GM19043 (cell line): ENCODE measurements around the gene HPX.

Experiments
- ATAC-seq: cut with Tn5 transposase; IDR thresholded peaks from one replicate; pipeline ENCODE4 v1.9.1; 2021; ENCODE audit warnings: low read depth; ENCODE audit not compliant: unreplicated experiment

The HPX gene

DNA sequence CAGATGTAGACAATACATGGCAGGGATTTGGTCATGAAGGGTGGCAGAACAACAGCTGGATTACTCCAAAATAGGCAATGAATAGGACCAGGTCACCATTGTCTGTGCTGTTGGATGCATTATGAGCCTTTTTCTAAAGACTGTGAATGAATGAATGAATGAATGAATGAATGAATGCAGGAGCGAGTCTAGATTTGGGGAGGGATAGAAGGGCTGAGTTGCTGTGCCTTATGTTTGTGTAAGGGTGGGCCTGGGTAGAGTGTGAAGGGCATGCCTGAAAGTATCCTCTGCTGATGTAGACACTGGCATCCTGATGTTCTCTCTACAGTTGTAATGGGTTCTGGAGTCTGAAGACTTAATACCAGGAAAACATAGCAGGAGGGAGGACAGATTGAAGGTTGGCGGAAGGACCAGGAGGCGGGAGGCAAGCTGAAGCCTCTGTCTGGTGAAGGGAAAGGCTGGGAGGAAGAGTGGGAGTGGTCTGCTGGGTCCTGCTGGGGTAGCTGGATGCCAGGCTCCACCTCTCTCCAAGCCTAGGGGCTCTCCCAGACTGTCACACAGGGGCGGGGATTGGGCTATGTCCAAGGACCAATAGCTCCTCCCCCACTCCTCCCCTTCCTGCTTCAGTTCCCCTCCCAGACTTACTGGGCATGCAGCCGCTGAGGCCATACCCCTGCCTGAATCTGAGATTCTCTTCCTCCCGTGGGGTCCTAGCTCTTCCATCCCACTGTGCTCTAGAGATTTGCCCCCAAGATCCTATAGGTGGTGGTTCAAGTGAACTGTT, 28.1 kb upstream of the HPX start:
- peak; percentile 70 for ATAC-seq

DNA sequence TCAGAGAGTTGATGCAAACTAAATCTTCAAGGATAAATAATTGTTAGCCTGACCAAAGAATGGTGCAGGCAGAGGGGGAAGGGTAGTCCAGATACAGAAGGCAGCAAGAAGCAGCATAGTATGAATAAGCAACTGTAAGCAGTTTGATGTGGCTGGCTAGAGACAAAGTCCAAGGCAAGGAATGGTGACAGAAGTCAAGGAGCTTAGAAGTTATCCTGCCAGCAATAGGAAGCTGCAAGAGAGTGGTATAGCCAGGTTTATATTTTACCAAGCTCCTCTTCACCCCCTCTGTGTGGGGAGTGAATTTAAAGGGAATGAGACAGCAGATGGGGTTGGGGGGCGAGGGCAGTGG, 18.3 kb upstream of the HPX start:
- ATAC-seq, result no peak

GRCh38 chr11:6458352-6459098, 17.7 kb upstream of the HPX start:
- ATAC-seq, result no peak

GRCh38 chr11:6457581-6458320, 17.0 kb upstream of the HPX start:
- no peak for ATAC-seq

DNA sequence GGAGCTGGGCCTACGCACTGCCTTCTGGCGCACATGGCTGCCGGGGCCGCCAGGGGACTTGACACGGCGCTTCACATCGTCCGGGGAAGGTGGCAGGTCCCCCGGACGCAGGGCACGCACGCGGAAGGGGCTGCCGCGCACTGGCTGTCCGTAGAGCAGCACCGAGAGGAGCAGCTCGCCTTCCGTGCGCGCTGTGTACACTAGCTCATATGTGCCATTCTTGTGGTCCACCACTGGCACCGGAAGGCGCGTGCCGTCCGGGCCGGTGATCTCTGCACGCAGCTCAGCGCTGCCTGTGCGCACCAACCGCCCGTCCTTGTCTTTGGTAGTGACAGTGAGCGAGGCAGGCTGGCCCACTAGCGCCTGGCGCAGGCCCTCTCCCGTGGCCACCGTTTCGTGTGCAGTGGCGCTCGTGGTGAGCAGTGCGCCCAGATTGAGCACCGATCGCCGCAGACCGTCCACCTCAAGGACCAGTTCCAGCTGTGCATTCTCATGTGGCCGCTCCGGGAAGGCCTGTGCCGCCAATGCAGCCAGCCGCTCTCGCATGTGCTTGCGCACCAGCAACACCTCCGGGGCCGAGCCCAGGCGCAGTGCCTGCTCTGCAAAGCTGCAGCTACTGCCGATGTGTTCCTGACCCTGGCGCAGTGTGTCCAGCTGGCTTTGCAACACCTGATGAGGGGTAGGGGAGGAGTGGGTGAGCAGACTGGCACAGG, 15.7 kb upstream of the HPX start:
- ATAC-seq, result no peak

DNA sequence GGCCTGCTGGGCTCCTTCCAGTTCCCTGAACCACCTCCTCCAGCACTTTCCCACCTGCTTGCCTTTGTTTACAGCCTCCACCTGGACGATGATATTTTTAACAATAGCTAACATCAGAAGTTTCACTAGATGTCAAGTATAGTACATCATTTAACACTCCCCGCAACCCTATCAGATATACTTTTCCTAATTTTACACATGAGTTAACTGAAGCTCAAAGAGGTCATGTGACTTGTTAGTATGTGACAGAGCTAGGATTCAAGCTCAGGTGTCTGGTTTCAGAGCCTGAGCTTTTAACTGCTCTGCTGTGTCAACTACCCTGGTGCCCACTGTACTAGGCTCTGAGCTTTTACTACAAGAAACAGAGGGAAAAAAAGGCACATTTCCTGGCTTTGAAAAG, 14.3 kb upstream of the HPX start:
- ATAC-seq, result no peak

GRCh38 chr11:6453152-6453551, 12.4 kb upstream of the HPX start:
- ATAC-seq, result no peak

DNA sequence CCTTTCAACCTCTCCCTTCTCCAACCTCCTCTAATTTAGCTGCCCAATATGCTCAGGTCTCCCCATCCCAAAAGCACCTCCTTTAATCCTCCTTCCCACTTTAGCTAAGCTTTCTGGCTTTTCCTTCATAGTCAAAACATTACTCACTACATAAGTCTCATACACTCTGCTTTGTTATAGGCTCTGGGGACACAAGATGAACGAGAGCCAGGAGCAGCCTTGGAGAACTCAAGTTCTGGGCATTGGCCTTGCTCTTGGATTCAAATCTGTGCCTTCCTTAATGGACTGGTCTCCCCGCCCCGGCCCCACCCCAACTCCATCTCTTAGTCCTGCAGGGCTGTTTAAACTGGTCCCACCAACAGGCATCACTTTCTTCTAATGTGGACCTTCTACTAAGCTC, 11.4 kb upstream of the HPX start:
- ATAC-seq, result no peak

GRCh38 chr11:6448574-6448973, 7.8 kb upstream of the HPX start:
- no peak for ATAC-seq

GRCh38 chr11:6443269-6444003, 2.6 kb upstream of the HPX start:
- ATAC-seq, result peak; percentile 77

- ATAC-seq, result no peak
These were observed 1.7 kb upstream of the HPX start for GRCh38 chr11:6442441-6442840.

GRCh38 chr11:6438979-6439571, 1.7 kb downstream of the HPX start:
- ATAC-seq, result no peak

DNA sequence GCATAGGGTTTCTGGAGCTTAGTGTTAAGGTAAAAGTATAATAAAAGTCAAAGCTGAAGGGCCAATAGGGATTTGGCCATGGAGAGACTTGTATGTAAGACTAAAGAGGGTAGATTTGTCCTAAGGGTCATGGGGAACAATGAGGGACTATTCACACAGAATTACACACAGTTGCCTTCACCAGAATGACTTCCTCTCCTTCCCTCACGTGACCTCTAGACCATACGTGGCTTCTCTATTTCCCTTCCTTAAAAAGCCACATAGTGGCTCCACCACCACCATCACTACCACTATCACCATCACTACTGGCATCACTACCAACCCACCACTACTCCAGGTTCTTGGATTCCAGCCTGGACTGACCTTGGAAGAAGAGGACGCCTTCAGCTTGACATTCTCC, 2.8 kb downstream of the HPX start:
- no peak for ATAC-seq

DNA sequence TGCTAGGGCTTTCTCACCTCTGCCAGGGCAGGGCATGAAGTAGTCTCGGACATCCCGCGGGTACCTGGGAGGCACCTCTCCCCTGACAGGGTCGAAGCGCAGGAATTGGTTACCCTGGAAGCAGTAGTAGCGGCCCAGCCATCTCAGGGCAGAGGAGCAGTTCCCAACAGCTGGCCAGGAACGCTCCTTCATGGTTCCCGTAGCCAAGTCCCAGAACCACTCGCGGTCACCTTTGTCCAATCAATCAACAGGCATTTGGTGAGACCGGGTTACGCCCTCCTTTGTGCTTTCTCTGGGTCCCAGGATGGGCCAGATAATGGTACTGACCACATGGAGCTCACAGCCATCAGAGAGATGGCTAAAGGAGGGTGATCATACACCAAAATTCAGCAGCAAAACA, 3.4 kb downstream of the HPX start:
- no peak for ATAC-seq

- no peak for ATAC-seq
These were observed 6.7 kb downstream of the HPX start for GRCh38 chr11:6433998-6434660.

GRCh38 chr11:6431861-6432260, 8.9 kb downstream of the HPX start:
- no peak for ATAC-seq

DNA sequence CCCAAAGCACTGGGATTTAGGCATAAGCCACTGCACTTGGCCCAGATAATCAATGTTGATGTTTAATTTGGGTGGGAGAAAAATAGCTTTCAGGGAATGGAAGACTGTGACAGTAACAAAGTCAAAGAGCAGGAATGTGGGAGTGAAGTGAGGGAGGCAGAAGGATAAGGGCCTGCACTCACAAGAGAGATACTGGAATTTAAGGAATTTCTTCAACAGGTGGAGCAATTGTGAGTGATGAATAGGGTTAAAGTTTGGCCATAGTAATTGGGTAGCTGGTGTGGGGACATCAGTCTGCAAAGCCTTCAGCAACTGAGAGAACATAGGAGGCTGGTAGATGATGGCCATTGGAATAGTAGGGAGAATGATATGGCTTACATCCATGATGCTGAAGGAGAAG, 13.3 kb downstream of the HPX start:
- no peak for ATAC-seq

- no peak for ATAC-seq
These were observed 20.1 kb downstream of the HPX start for GRCh38 chr11:6420677-6421076.

DNA sequence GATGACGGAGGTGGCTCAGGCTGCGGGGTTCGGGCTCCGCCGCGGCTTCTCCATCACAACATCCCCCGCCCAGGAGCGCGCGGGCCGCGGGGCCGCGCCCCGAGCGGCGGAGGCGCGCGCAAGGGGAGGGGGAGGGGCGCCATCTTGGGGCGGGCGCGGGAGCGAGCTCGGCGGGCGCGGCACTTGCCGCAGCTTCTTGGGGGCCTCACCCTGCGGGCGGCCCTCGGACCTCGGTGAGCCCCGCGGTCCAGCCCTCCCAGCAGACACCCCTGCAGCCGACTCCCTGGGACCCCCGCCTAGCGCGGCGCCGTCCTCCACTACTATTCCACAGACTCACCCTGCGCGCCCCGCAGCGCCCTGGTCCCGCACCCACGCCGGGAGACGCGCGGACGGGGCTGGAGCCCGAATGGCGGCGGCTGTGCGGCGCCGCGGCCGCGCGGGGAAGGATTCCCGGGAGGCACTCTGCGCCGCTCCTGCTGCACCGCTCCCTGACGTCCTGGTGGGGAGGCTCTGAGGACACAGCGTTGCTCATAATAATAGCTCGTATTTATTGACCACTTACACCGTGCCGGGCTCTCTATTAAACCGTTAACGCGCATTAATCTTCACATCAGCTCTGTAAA, 21.7 kb downstream of the HPX start, which contains the start of gene APBB1:
Gene APBB1 (minus strand): TSS at position 86 of the 623 bp plus-strand sequence. CDS start 7,747 bp downstream, outside the sequence.
- ATAC-seq, result peak; percentile 43
